ENCODE results near the gene PPP6R2.

DNA sequence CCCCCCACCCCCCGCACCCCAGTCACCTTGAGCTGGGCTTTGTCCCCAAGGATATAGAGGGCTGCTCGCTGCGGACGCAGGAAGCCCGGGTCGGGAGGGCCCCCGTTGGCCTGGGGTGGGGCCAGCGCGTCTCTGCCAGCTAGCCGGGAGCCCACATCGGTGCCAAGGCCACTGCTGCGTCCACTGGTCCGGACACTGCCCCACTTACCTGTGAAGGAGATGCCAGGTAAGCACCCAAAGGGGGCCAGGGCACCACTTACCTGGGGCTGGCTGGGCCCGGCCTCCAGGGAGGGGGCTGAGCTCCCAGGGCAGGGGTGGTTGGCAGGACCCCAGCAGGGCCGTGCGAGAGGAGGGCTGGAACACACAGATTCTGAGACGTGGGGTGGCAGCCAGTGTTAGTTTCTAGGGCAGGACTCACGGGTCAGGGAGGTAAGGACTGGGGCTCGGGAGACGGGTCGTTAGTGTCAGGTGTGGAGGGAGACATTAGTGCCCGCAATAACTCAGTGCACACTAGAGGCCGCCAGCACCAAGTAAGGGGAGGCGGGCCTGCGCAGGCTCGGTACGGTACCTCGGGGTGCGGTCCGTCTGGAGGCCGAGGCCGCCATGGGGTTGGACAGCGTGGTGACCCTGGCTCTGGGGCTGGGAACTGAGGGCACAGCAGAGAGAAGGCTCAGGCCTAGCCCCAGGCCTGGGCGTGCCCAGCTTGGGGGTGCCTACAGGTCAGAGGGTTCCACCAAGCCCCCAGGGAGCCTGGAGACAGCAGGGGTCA, 113.5 kb downstream of the PPP6R2 start:
- TF ChIP-seq CTCF (conservative IDR thresholded peaks at IDR 0.05) (no peak; the same call in 1 of the 2 replicates), ZFX (IDR thresholded peaks at IDR 0.05) (no peak)

Data from C4-2B (cell line).